ENCODE results near the gene FAM149A. TPM values are rescaled to one million over a fixed set of nuclear protein-coding genes. Genes with fewer than 3 reads are reported as not detected.

FAM149A gene
- total RNA-seq, 2 experiments from 2014 or later: 0.38 TPM; not detected in 1

Other genes with a start within 250 kb of the FAM149A start
- 1 to 10 TPM; 2.2 to 3.3 TPM for gene TLR3, start 35.5 kb upstream of the FAM149A start, total RNA-seq
- gene CYP4V2, start 86.9 kb downstream of the FAM149A start, total RNA-seq: 10 to 100 TPM; 10.0 to 10.9 TPM
- not detected for gene KLKB1, start 122.8 kb downstream of the FAM149A start, total RNA-seq
- not detected for gene F11, start 161.5 kb downstream of the FAM149A start, total RNA-seq

Data from activated CD4-positive, alpha-beta memory T cell treated with anti-CD3 and anti-CD28 coated beads, Interleukin-2, amount 10 ng/mL, durations not matched to agents 7 days and 5 days (primary cell).